ENCODE measurements around the gene IMPG2. TPM values are rescaled to one million over a fixed set of nuclear protein-coding genes. Genes with fewer than 3 reads are reported as not detected.
A peak's percentile ranks its signal among the peaks of the same experiment; 100 is the strongest.

Gene IMPG2
- under 1 TPM; 0.45 to 0.66 TPM for total RNA-seq
- polyA plus RNA-seq (2013, experiment 1 of 2), result 0.34 TPM
- polyA plus RNA-seq (2013, experiment 2 of 2), result 0.34 TPM
- total RNA-seq, result 0.05 to 12.0 (median 3.2) reads per million in 172 experiments

- ATAC-seq (ENCODE audit: poor library complexity) (no peak), DNase-seq (no peak)
- Mint-ChIP-seq H3K4me1 (ENCODE audit: low read depth) (no peaks in the 10 kb centered on the region), H3K36me3 (ENCODE audit: low read depth) (peaks cover 17% of the 10 kb centered on the region), H3K27me3 (no peaks in the 10 kb centered on the region), H3K9me3 (no peaks in the 10 kb centered on the region), H3K4me3 (no peak within 1 kb of the TSS), H3K27ac (no peak within 1 kb of the TSS)
- TF ChIP-seq, protein P1, sequence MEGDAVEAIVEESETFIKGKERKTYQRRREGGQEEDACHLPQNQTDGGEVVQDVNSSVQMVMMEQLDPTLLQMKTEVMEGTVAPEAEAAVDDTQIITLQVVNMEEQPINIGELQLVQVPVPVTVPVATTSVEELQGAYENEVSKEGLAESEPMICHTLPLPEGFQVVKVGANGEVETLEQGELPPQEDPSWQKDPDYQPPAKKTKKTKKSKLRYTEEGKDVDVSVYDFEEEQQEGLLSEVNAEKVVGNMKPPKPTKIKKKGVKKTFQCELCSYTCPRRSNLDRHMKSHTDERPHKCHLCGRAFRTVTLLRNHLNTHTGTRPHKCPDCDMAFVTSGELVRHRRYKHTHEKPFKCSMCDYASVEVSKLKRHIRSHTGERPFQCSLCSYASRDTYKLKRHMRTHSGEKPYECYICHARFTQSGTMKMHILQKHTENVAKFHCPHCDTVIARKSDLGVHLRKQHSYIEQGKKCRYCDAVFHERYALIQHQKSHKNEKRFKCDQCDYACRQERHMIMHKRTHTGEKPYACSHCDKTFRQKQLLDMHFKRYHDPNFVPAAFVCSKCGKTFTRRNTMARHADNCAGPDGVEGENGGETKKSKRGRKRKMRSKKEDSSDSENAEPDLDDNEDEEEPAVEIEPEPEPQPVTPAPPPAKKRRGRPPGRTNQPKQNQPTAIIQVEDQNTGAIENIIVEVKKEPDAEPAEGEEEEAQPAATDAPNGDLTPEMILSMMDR (IDR thresholded peaks at IDR 0.05), result no peak
- Histone ChIP-seq H3K27me3 (ENCODE audit: control insufficient read depth in 1 of 2, insufficient read depth in 2 of 2, low read length in 2 of 2) (no peaks in the 10 kb centered on the region), H3K36me3 (ENCODE audit: insufficient read depth, low read length) (peaks cover 4% of the 10 kb centered on the region), H3K9me3 (ENCODE audit: control insufficient read depth in 1 of 2, insufficient read depth in 1 of 2, low read length in 2 of 2) (no peaks in the 10 kb centered on the region), H3K4me1 (ENCODE audit: insufficient read depth, low read length) (no peaks in the 10 kb centered on the region), H3K27ac (ENCODE audit: low read depth in 1 of 2, low read length in 2 of 2) (no peak within 1 kb of the TSS), H3K4me3 (ENCODE audit: low read length) (no peak within 1 kb of the TSS)
- intact Hi-C loops (cut with DNase I, micrococcal nuclease), result no loop called here
- POLR2A ChIA-PET, result interaction anchor here (0.6 kb wide), 1 partner anchor 319 kb away, joined by 4 read pairs; no protein-coding TSS in a partner anchor
- CTCF ChIA-PET, result no interaction called here
Observed at GRCh38 chr3:101320475-101320874, at the start of gene IMPG2. Gene IMPG2 (minus strand): TSS chr3:101320575. CDS start chr3:101320372, 203 bp downstream.

GRCh38 chr3:101362406-101362805, 42.0 kb upstream of the IMPG2 start:
- no peak for DNase-seq
- Mint-ChIP-seq H3K27ac (no peak overlapping the region), H3K36me3 (ENCODE audit: low read depth) (peaks cover 85% of the 10 kb centered on the region), H3K4me1 (ENCODE audit: low read depth) (no peaks in the 10 kb centered on the region), H3K4me3 (no peak overlapping the region), H3K27me3 (no peaks in the 10 kb centered on the region), H3K9me3 (no peaks in the 10 kb centered on the region)
- TF ChIP-seq, protein P1 (IDR thresholded peaks at IDR 0.05), result no peak
- Histone ChIP-seq H3K27ac (ENCODE audit: low read depth in 1 of 2, low read length in 2 of 2) (no peak overlapping the region), H3K9me3 (ENCODE audit: control insufficient read depth in 1 of 2, insufficient read depth in 1 of 2, low read length in 2 of 2) (no peaks in the 10 kb centered on the region), H3K4me1 (ENCODE audit: insufficient read depth, low read length) (no peaks in the 10 kb centered on the region), H3K4me3 (ENCODE audit: low read length) (no peak overlapping the region), H3K27me3 (ENCODE audit: control insufficient read depth in 1 of 2, insufficient read depth in 2 of 2, low read length in 2 of 2) (no peaks in the 10 kb centered on the region), H3K36me3 (ENCODE audit: insufficient read depth, low read length) (peaks cover 66% of the 10 kb centered on the region)
- ChIA-PET CTCF (no interaction called here), POLR2A (interaction anchor here (0.9 kb wide), 1 partner anchor 15 kb away, joined by 3 read pairs; no protein-coding TSS in a partner anchor)
- ATAC-seq (ENCODE audit: poor library complexity), result no peak
- intact Hi-C loops (cut with DNase I, micrococcal nuclease), result no loop called here

DNA sequence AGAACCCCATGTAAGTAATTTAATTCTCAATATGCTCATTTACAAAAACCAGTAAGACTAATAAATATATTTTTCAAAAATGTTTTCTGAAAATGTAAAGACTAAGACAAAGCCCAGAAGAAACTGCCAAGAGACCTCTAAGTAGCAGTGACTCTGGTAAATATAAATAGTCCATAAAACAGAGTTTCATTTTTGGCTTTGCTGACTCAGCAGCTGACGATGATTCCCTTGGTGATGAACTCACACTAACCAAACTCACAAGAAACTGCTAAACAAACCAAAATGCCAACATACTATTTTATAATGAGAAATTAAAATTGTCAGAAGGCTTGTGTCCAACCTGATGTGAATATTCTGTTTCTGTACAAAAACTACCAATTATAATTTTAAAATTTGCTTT, 31.5 kb upstream of the IMPG2 start:
- no peaks in the 10 kb centered on the region for H3K4me1 Mint-ChIP-seq (ENCODE audit: low read depth)
- intact Hi-C loops (cut with DNase I, micrococcal nuclease), result no loop called here
- ATAC-seq (ENCODE audit: poor library complexity) (no peak), DNase-seq (peak in 2 of 14 experiments; percentile 2 to 3)
- Histone ChIP-seq H3K9me3 (ENCODE audit: control insufficient read depth in 1 of 2, insufficient read depth in 1 of 2, low read length in 2 of 2) (no peaks in the 10 kb centered on the region), H3K4me1 (ENCODE audit: insufficient read depth, low read length) (no peaks in the 10 kb centered on the region), H3K4me3 (ENCODE audit: low read length) (no peak overlapping the region), H3K27me3 (ENCODE audit: control insufficient read depth in 1 of 2, insufficient read depth in 2 of 2, low read length in 2 of 2) (no peaks in the 10 kb centered on the region), H3K36me3 (ENCODE audit: insufficient read depth, low read length) (peaks cover 13% of the 10 kb centered on the region), H3K27ac (ENCODE audit: low read depth in 1 of 2, low read length in 2 of 2) (no peak overlapping the region)
- no peak overlapping the region for H3K27ac Mint-ChIP-seq
- no peak overlapping the region for H3K4me3 Mint-ChIP-seq
- H3K36me3 Mint-ChIP-seq (ENCODE audit: low read depth), result peaks cover 51% of the 10 kb centered on the region
- CTCF ChIA-PET, result no interaction called here
- no peaks in the 10 kb centered on the region for H3K27me3 Mint-ChIP-seq
- TF ChIP-seq, protein P1 (IDR thresholded peaks at IDR 0.05), result no peak
- POLR2A ChIA-PET, result no interaction called here
- H3K9me3 Mint-ChIP-seq, result no peaks in the 10 kb centered on the region
